OCI-LY7 (cell line): ENCODE data around the gene SCN5A.

Source experiments
- CTCF ChIP-seq: fragments of 200-600 bp; sonication (generic); conservative IDR thresholded peaks from 2 replicates; pipeline ENCODE4 v1.5.1; 2014; ENCODE audit warnings: mild to moderate bottlenecking, antibody characterized with exemption, low read length, moderate library complexity, mixed read lengths
- EZH2phosphoT487 ChIP-seq: fragments of 200-600 bp; sonication (generic); IDR thresholded peaks from 2 replicates; pipeline ENCODE4 v1.6.1; 2018; ENCODE audit warnings: low read depth, borderline replicate concordance, mild to moderate bottlenecking, mixed run types, antibody characterized with exemption, low read length, moderate library complexity, mixed read lengths

- no peak for TF ChIP-seq EZH2phosphoT487
- TF ChIP-seq CTCF: no peak
Measured at GRCh38 chr3:38545983-38546382, 103.5 kb downstream of the SCN5A start.
